Body of pancreas (tissue), 4 donors: ENCODE measurements around the gene ACLY.

ENCODE experiments used
- CTCF ChIP-seq, 7 experiments: fragments of 450-650 bp in 4 of 7; fragments of 200-600 bp in 3 of 7; sonication (generic) in 3 of 7; IDR thresholded peaks; one replicate each; pipeline ENCODE4 v1.5.1; 2016 to 2019; ENCODE audit warnings: antibody characterized with exemption in 7 of 7
- POLR2A ChIP-seq, 3 donors: fragments of 450-650 bp; IDR thresholded peaks; one replicate each; pipeline ENCODE4 v1.6.1; 2016; ENCODE audit warnings: antibody characterized with exemption in 3 of 3, mild to moderate bottlenecking in 2 of 3

DNA sequence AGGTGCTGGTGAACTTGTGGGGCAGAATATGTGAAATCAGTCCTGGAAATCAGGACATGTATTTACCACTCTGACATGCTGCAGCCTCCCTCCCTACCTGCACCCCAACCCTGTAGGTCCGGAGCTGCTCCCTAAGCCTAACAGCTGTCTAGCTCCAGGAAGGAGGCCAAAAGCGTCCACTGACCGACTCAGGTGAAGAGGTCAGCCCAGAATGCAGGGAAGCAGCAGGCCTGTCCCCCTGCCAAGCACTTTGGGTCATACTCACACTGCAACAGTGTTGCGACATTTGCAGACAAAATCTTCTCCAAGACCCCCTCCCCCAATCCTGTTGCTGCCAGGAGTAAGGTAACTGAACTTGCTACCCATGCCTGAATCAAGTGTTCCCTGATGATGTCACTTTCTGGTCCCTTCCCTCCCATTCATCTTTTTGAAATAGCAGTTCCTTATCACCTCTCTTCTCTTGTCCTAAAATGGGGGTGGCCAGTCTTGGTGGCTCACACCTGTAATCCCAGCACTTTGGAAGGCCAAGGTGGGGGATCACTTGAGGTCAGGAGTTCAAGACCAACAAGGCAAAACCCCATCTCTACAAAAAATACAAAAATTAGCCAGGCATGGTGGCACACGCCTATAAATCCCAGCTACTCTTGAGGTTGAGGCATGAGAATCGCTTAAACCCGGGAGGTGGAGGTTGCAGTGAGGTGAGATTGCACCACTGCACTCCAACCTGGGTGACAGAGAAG, 1.3 kb upstream of the ACLY start:
- TF ChIP-seq POLR2A (IDR thresholded peaks at IDR 0.05), result no peak
- no peak for TF ChIP-seq CTCF (IDR thresholded peaks at IDR 0.05)
